AG09309 (cell line): ENCODE results near the gene MPEG1.

Source experiments
- DNase-seq: peaks from one replicate; pipeline ENCODE4 v3.0.0-alpha.2; 2010; ENCODE audit warnings: low read depth
- H3K4me3 ChIP-seq: 2 replicates; pipeline ENCODE4 v1.5.1; 2011; ENCODE audit warnings: mild to moderate bottlenecking, low read depth, low read length, moderate library complexity; ENCODE audit not compliant: control insufficient read depth
- CTCF ChIP-seq: IDR thresholded peaks from 2 replicates; pipeline ENCODE4 v1.5.1; 2011; ENCODE audit warnings: mild to moderate bottlenecking, low read depth, low read length, inconsistent platforms; ENCODE audit not compliant: insufficient read depth, control insufficient read depth; ENCODE audit errors: missing control alignments

MPEG1 gene

GRCh38 chr11:59183771-59184170 is 29.0 kb downstream of the MPEG1 start:
- no peak for DNase-seq
- no peak for TF ChIP-seq CTCF

DNA sequence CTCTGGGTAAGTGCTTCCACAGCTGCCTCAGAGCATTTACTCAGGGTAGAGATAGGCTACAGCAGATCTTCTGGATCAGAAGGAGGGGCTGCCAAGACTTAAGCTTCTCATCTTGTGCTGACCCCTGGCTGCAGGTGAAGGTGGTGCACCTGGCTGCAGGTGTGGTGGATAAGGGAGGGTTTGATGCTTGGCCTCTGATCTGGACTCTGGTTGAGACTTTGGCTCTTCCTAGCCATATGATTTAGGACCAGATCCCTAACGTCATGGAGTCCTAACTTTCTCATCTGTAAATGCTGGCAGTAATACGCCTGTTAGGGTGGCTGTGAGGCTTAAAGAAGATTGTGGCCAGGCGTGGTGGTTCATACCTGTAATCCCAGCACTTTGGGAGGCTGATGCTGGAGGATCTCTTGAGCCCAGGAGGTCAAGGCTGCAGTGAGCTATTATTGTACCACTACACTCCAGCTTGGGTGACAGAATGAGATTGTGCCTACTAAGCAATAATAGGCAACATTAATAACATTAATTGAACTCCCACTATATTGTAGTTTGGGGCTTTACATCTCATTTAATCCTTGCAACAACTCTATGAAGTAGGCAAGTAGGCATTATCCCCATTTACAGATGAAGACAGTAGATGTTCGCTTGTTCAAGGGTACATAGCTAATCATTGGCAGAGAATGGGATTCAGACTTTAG is 30.1 kb downstream of the MPEG1 start:
- no peak for DNase-seq
- no peak overlapping the region for H3K4me3 ChIP-seq
- peak; percentile 13 for TF ChIP-seq CTCF

More at GRCh38 chr11:59183771-59184170, 29.0 kb downstream of the MPEG1 start:
- H3K4me3 ChIP-seq = no peak overlapping the region

- TF ChIP-seq CTCF = no peak
- no peak overlapping the region for H3K4me3 ChIP-seq
- DNase-seq = no peak
Measured at GRCh38 chr11:59181746-59182456, 30.8 kb downstream of the MPEG1 start.

GRCh38 chr11:59180907-59181306 is 31.8 kb downstream of the MPEG1 start:
- H3K4me3 ChIP-seq = no peak overlapping the region
- no peak for TF ChIP-seq CTCF
- no peak for DNase-seq

GRCh38 chr11:59180168-59180776 is 32.5 kb downstream of the MPEG1 start:
- DNase-seq = no peak
- H3K4me3 ChIP-seq = no peak overlapping the region
- no peak for TF ChIP-seq CTCF

DNA sequence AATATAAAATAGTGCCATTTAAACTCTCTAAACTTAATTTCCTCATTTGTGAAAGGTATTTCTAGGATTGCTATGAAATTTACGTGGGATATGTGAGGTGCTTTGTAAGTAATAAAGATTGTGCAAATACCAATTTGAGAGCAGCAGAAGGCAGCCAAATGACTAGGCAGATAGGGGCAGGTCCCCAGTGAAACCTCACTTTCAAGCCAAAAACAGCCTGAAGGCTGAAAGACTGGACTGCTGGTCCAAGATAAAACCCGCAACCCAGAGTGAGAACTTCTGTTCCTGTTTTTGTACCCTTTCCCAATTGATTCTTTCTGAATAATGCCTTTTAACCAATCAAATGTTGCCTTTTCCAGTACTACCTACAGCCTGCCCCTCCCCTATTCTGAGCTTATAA is 33.6 kb downstream of the MPEG1 start:
- no peak for TF ChIP-seq CTCF

More for the DNA sequence above, 33.6 kb downstream of the MPEG1 start:
- no peak for DNase-seq
- H3K4me3 ChIP-seq = no peak overlapping the region
